Neural cell (in vitro differentiated cells): ENCODE data around the gene MAD1L1. TPM values are rescaled to one million over a fixed set of nuclear protein-coding genes. Genes with fewer than 3 reads are reported as not detected.

Experiments
- H2AFZ ChIP-seq: fragments of 200-600, 300-800 bp; sonication (generic), shearing (Covaris generic); 2 replicates; pipeline ENCODE4 v1.6.0; 2014; ENCODE audit warnings: low read depth, mild to moderate bottlenecking, antibody characterized with exemption, low read length, moderate library complexity
- H3F3A ChIP-seq: fragments of 200-600 bp; shearing (Covaris generic); 2 replicates; pipeline ENCODE4 v1.6.1; 2016; ENCODE audit warnings: mild to moderate bottlenecking, moderate library complexity, mixed read lengths, antibody characterized with exemption, low read length; ENCODE audit not compliant: insufficient read depth, poor library complexity, severe bottlenecking
- H3K27ac ChIP-seq: fragments of 200-600, 300-800 bp; sonication (generic), shearing (Covaris generic); 2 replicates; pipeline ENCODE4 v1.5.1; 2014; ENCODE audit warnings: mild to moderate bottlenecking, low read length, moderate library complexity
- H3K27me3 ChIP-seq: fragments of 300-800, 200-600 bp; sonication (generic), shearing (Covaris generic); 2 replicates; pipeline ENCODE4 v1.6.0; 2014; ENCODE audit warnings: mild to moderate bottlenecking, low read depth, low read length, moderate library complexity; ENCODE audit not compliant: insufficient read depth
- H3K36me3 ChIP-seq: fragments of 300-800, 200-600 bp; sonication (generic), shearing (Covaris generic); 2 replicates; pipeline ENCODE4 v1.5.1; 2014; ENCODE audit warnings: mild to moderate bottlenecking, antibody characterized with exemption, low read length, moderate library complexity; ENCODE audit not compliant: insufficient read depth
- H3K4me2 ChIP-seq: fragments of 300-800, 200-600 bp; sonication (generic), shearing (Covaris generic); 2 replicates; pipeline ENCODE4 v1.6.0; 2014; ENCODE audit warnings: mild to moderate bottlenecking, low read length
- H3K4me3 ChIP-seq: fragments of 300-800, 200-600 bp; sonication (generic), shearing (Covaris generic); 2 replicates; pipeline ENCODE4 v1.5.1; 2014; ENCODE audit warnings: mild to moderate bottlenecking, low read length, moderate library complexity
- H3K79me2 ChIP-seq: fragments of 200-600 bp; shearing (Covaris generic); replicated peaks from 2 replicates; pipeline ENCODE4 v1.6.0; 2014; ENCODE audit warnings: mild to moderate bottlenecking, low read length, moderate library complexity; ENCODE audit not compliant: insufficient read depth
- H3K9ac ChIP-seq: fragments of 300-800, 200-600 bp; sonication (generic), shearing (Covaris generic); 2 replicates; pipeline ENCODE4 v1.6.1; 2016; ENCODE audit warnings: mild to moderate bottlenecking, low read length, mixed read lengths
- H3K9me2 ChIP-seq: fragments of 200-600 bp; shearing (Covaris generic); 2 replicates; pipeline ENCODE4 v1.6.1; 2016; ENCODE audit warnings: mild to moderate bottlenecking, low read length, mixed read lengths; ENCODE audit not compliant: insufficient read depth
- H3K9me3 ChIP-seq: fragments of 200-600, 300-800 bp; sonication (generic), shearing (Covaris generic); 2 replicates; pipeline ENCODE4 v1.6.1; 2016; ENCODE audit warnings: mild to moderate bottlenecking, mixed run types, low read length, moderate library complexity, mixed read lengths
- H4K20me1 ChIP-seq: fragments of 200-600 bp; shearing (Covaris generic); 2 replicates; pipeline ENCODE4 v1.6.1; 2016; ENCODE audit warnings: mild to moderate bottlenecking, mixed run types; ENCODE audit not compliant: insufficient read depth
- EP300 ChIP-seq: fragments of 450-650 bp; conservative IDR thresholded peaks from 2 replicates; pipeline ENCODE4 v1.6.1; 2014; ENCODE audit warnings: antibody characterized with exemption, mild to moderate bottlenecking, moderate library complexity; ENCODE audit not compliant: poor library complexity, severe bottlenecking
- EZH2 ChIP-seq: fragments of 200-600, 300-800 bp; shearing (Covaris generic), sonication (generic); IDR thresholded peaks from 2 replicates; pipeline ENCODE4 v1.6.1; 2014; ENCODE audit warnings: antibody characterized with exemption, low read length, borderline replicate concordance, mild to moderate bottlenecking; ENCODE audit not compliant: insufficient read depth, poor library complexity, severe bottlenecking
- MXI1 ChIP-seq: fragments of 450-650 bp; conservative IDR thresholded peaks from 2 replicates; pipeline ENCODE4 v1.6.1; 2014; ENCODE audit warnings: antibody characterized with exemption, mild to moderate bottlenecking; ENCODE audit not compliant: poor library complexity, severe bottlenecking
- SMC3 ChIP-seq: fragments of 450-650 bp; conservative IDR thresholded peaks from 2 replicates; pipeline ENCODE4 v1.6.1; 2014; ENCODE audit warnings: antibody characterized with exemption, mild to moderate bottlenecking, moderate library complexity; ENCODE audit not compliant: poor library complexity
- TAF1 ChIP-seq: IDR thresholded peaks from 2 replicates; pipeline ENCODE4 v1.6.1; 2012; ENCODE audit warnings: low read depth
- polyA plus RNA-seq: library from polyadenylated mRNA; depleted of rRNA; stranded (reverse); fragments of >200 nt; gene quantifications from 2 replicates; pipeline ENCODE4 v1.2.3, GENCODE V29; 2014
- TF ChIP-seq, protein P1 (sequence below): fragments of 450-650 bp; IDR thresholded peaks from 2 replicates; pipeline ENCODE4 v1.5.1; 2014; ENCODE audit warnings: antibody characterized with exemption, mild to moderate bottlenecking, moderate library complexity; ENCODE audit not compliant: poor library complexity, severe bottlenecking
- TF ChIP-seq, protein P2 (sequence below): IDR thresholded peaks from 2 replicates; pipeline ENCODE4 v1.6.1; 2012; ENCODE audit warnings: borderline replicate concordance

MAD1L1 gene
- polyA plus RNA-seq, 1 donor from 2014 or later = 31.4 TPM

DNA sequence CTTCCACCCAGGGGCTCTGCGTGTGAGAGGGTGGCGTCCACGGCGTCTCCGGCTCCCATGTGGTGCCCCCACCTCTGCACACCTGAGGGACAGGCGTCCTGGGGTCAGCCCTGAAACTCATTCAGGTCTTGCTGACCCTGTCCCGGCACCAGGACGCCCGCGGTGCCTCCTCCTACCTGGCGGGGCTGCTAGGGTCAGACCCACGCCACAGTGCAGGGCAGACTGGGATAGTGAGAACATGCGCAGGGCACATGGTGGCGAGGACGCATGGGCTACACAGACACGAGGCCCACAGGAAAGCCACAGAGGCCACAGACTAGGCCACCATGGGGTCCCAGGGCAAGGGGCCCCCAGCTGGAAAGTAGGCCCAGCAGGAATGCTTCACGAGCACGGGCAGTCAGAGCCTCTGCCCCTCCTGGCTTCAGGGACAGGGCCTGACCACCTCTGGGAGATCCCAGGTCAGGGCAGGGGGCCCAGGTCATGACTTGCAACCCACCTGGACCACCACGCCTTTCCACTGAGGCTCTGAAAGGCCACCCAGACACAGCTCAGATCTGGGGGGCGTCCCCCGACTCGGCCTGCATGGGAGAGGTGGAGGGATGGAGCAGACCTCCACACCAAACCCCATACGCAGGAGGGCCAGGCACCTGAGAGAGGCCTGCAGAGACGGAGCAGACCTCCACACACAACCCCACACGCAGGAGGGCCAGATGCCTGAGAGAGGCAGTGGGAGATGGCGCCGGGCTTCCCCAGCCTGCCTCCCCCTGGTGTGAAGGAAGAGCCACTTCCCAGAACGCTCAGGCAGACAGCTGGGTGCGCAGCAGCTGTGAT lies 374.1 kb downstream of the MAD1L1 start:
- Histone ChIP-seq H4K20me1 (no peaks in the 10 kb centered on the region), H3K27ac (no peak overlapping the region), H3K4me3 (no peak overlapping the region), H2AFZ (no peak overlapping the region), H3K9me3 (no peaks in the 10 kb centered on the region), H3K27me3 (no peaks in the 10 kb centered on the region), H3K4me2 (no peak overlapping the region), H3K79me2 (no peaks in the 10 kb centered on the region), H3F3A (no peaks in the 10 kb centered on the region), H3K36me3 (no peaks in the 10 kb centered on the region), H3K9me2 (no peaks in the 10 kb centered on the region), H3K9ac (no peak overlapping the region)
- TF ChIP-seq EP300 (no peak), MXI1 (no peak), TAF1 (no peak)

DNA sequence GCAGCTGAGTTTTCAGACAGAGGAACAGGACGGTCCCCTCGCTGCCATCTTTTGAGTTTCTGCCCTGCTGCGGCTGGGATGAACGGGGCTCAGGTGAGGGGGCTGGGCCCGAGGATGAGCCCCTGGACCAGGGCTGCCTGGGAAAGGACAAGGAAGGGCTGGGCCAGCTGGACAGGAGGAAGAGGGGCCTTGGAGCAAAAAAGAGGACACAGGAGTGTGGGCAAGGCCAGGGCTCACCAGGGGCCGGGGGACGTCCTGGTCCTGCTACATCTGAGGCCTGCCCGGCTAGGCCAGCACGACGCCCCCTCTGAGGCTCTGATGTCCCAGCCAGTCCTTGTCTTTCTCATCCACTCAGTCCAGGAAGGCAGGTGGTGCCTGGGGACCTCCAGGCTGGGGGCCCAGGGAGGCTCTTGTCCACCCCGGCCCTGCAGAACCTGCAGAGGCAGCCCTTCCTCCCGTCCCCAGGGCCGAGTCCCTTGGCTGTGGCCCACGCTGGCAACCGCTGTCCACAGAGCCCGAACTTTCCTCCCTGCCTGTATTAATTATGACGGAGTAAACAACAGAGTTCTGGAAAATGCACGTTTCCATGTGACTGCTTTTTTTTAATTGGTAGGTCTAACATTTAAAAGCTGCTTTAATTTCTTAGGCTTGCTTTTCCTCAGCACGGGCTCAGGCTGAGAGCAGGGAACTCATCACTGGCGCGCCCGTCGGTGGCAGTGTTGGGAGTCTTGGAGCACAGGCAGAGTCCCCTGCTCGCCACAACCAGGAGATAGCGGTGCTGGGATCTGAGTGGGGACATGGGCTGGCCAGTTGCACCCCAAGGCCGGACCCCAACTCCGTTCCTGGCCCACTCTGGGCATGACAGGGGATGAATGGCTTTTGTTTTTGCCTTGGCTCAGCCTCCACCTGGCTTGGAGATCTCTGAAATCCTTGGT lies 375.0 kb downstream of the MAD1L1 start:
- no peaks in the 10 kb centered on the region for H3K79me2 ChIP-seq
- H3K27ac ChIP-seq = no peak overlapping the region
- no peaks in the 10 kb centered on the region for H3K36me3 ChIP-seq
- no peaks in the 10 kb centered on the region for H3F3A ChIP-seq
- no peak overlapping the region for H3K4me2 ChIP-seq
- H2AFZ ChIP-seq = no peak overlapping the region
- no peaks in the 10 kb centered on the region for H3K27me3 ChIP-seq
- H3K9ac ChIP-seq = no peak overlapping the region
- H4K20me1 ChIP-seq = no peaks in the 10 kb centered on the region
- H3K9me2 ChIP-seq = no peaks in the 10 kb centered on the region
- TF ChIP-seq, protein P1, sequence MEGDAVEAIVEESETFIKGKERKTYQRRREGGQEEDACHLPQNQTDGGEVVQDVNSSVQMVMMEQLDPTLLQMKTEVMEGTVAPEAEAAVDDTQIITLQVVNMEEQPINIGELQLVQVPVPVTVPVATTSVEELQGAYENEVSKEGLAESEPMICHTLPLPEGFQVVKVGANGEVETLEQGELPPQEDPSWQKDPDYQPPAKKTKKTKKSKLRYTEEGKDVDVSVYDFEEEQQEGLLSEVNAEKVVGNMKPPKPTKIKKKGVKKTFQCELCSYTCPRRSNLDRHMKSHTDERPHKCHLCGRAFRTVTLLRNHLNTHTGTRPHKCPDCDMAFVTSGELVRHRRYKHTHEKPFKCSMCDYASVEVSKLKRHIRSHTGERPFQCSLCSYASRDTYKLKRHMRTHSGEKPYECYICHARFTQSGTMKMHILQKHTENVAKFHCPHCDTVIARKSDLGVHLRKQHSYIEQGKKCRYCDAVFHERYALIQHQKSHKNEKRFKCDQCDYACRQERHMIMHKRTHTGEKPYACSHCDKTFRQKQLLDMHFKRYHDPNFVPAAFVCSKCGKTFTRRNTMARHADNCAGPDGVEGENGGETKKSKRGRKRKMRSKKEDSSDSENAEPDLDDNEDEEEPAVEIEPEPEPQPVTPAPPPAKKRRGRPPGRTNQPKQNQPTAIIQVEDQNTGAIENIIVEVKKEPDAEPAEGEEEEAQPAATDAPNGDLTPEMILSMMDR = no peak
- TF ChIP-seq, protein P2, sequence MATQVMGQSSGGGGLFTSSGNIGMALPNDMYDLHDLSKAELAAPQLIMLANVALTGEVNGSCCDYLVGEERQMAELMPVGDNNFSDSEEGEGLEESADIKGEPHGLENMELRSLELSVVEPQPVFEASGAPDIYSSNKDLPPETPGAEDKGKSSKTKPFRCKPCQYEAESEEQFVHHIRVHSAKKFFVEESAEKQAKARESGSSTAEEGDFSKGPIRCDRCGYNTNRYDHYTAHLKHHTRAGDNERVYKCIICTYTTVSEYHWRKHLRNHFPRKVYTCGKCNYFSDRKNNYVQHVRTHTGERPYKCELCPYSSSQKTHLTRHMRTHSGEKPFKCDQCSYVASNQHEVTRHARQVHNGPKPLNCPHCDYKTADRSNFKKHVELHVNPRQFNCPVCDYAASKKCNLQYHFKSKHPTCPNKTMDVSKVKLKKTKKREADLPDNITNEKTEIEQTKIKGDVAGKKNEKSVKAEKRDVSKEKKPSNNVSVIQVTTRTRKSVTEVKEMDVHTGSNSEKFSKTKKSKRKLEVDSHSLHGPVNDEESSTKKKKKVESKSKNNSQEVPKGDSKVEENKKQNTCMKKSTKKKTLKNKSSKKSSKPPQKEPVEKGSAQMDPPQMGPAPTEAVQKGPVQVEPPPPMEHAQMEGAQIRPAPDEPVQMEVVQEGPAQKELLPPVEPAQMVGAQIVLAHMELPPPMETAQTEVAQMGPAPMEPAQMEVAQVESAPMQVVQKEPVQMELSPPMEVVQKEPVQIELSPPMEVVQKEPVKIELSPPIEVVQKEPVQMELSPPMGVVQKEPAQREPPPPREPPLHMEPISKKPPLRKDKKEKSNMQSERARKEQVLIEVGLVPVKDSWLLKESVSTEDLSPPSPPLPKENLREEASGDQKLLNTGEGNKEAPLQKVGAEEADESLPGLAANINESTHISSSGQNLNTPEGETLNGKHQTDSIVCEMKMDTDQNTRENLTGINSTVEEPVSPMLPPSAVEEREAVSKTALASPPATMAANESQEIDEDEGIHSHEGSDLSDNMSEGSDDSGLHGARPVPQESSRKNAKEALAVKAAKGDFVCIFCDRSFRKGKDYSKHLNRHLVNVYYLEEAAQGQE = no peak
- TF ChIP-seq MXI1 (no peak), TAF1 (no peak), SMC3 (no peak), EZH2 (no peak)
- no peak overlapping the region for H3K4me3 ChIP-seq
- no peaks in the 10 kb centered on the region for H3K9me3 ChIP-seq
